HepG2 (cell line): Measurements from ENCODE around the gene SGMS1. TPM values are rescaled to one million over a fixed set of nuclear protein-coding genes. Genes with fewer than 3 reads are reported as not detected.

ENCODE experiments used
- DZIP1 ChIP-seq: sonication (generic); formaldehyde crosslinking; IDR thresholded peaks from 2 replicates; pipeline ENCODE4 v1.5.0; 2020; ENCODE audit warnings: mild to moderate bottlenecking, missing genetic modification reagents
- HNF1B ChIP-seq: sonication (generic); formaldehyde crosslinking; IDR thresholded peaks from 2 replicates; pipeline ENCODE4 v1.5.1; 2020; ENCODE audit warnings: mild to moderate bottlenecking, moderate library complexity, missing genetic modification reagents
- PATZ1 ChIP-seq: sonication (generic); formaldehyde crosslinking; IDR thresholded peaks from 2 replicates; pipeline ENCODE4 v1.4.0; 2020; ENCODE audit warnings: missing genetic modification reagents
- POLR2A ChIP-seq, 2 experiments: IDR thresholded peaks; 2 replicates each; pipeline ENCODE4 v1.6.1; 2011; ENCODE audit warnings: low read depth in 2 of 2, low read length in 2 of 2, mild to moderate bottlenecking in 1 of 2, moderate library complexity in 1 of 2; ENCODE audit not compliant: insufficient read depth in 1 of 2
- PRDM15 ChIP-seq: sonication (generic); formaldehyde crosslinking; IDR thresholded peaks from 2 replicates; pipeline ENCODE4 v1.4.0; 2020; ENCODE audit warnings: missing genetic modification reagents
- ZBTB44 ChIP-seq: sonication (generic); formaldehyde crosslinking; IDR thresholded peaks from 2 replicates; pipeline ENCODE4 v1.4.0; 2020; ENCODE audit warnings: missing genetic modification reagents
- ZNF205 ChIP-seq: IDR thresholded peaks from 2 replicates; pipeline ENCODE4 v1.6.1; 2018; ENCODE audit warnings: missing biosample characterization, missing genetic modification reagents
- ZNF235 ChIP-seq: sonication (generic); formaldehyde crosslinking; IDR thresholded peaks from 2 replicates; pipeline ENCODE4 v1.8.1; 2023; ENCODE audit warnings: mild to moderate bottlenecking, missing genetic modification reagents, borderline replicate concordance
- ZNF503 ChIP-seq: sonication (generic); formaldehyde crosslinking; IDR thresholded peaks from 2 replicates; pipeline ENCODE4 v1.4.0; 2020; ENCODE audit warnings: missing genetic modification reagents
- ZNF605 ChIP-seq: sonication (generic); formaldehyde crosslinking; IDR thresholded peaks from 2 replicates; pipeline ENCODE4 v1.8.0; 2022; ENCODE audit warnings: mild to moderate bottlenecking, missing genetic modification reagents
- polyA plus RNA-seq, 8 experiments: library from polyadenylated mRNA; depleted of rRNA in 3 of 8; stranded (reverse) in 7 of 8; unstranded in 1 of 8; fragments of >200 nt; fragmentation: Illumina TruSeq in 4 of 8; extraction: Trizol in 4 of 8; gene quantifications; 2 replicates each; pipeline versions ENCODE4 v1.2.1 to v1.2.3, GENCODE V29; 2011 to 2016; ENCODE audit warnings: low read depth in 4 of 8, missing spikeins in 1 of 8, mixed read lengths in 1 of 8; ENCODE audit not compliant: insufficient read depth in 1 of 8
- total RNA-seq, 5 experiments: library from RNA; depleted of rRNA; stranded (reverse); fragments of >200 nt; fragmentation: Illumina TruSeq; extraction: Trizol; gene quantifications; 2 replicates each; pipeline ENCODE4 v1.2.3, GENCODE V29; 2016; ENCODE audit warnings: low read depth in 1 of 5
- TF ChIP-seq, protein P1 (sequence below): sonication (generic); formaldehyde crosslinking; IDR thresholded peaks from 2 replicates; pipeline ENCODE4 v1.4.0; 2020; ENCODE audit warnings: mild to moderate bottlenecking, missing genetic modification reagents

SGMS1 gene
- total and polyA plus RNA-seq, 2 of the 13 experiments (the other 11 are each of a cell fraction or from before 2014, with no cell fraction given): 6.5 to 15.1 TPM

- TF ChIP-seq ZNF503 (CRISPR knock-in tag): no peak
- TF ChIP-seq PATZ1 (CRISPR knock-in tag): no peak
- TF ChIP-seq POLR2A (IDR thresholded peaks at IDR 0.05; ENCODE audit: insufficient read depth in 1 of 2, low read depth in 2 of 2, low read length in 2 of 2): no peak
- no peak for TF ChIP-seq ZBTB44 (CRISPR knock-in tag)
- TF ChIP-seq DZIP1: no peak
- TF ChIP-seq ZNF235 (CRISPR knock-in tag): 0 out of 2 replicates have a peak, but pooled peaks have one; percentile 41
- TF ChIP-seq HNF1B (CRISPR knock-in tag): 0 out of 2 replicates have a peak, but pooled peaks have one; percentile 6
- no peak for TF ChIP-seq ZNF605 (CRISPR knock-in tag)
- TF ChIP-seq PRDM15 (CRISPR knock-in tag): no peak
- TF ChIP-seq, protein P1, sequence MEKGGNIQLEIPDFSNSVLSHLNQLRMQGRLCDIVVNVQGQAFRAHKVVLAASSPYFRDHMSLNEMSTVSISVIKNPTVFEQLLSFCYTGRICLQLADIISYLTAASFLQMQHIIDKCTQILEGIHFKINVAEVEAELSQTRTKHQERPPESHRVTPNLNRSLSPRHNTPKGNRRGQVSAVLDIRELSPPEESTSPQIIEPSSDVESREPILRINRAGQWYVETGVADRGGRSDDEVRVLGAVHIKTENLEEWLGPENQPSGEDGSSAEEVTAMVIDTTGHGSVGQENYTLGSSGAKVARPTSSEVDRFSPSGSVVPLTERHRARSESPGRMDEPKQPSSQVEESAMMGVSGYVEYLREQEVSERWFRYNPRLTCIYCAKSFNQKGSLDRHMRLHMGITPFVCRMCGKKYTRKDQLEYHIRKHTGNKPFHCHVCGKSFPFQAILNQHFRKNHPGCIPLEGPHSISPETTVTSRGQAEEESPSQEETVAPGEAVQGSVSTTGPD (CRISPR knock-in tag): no peak
- 0 out of 2 replicates have a peak, but pooled peaks have one; percentile 31 for TF ChIP-seq ZNF205 (CRISPR knock-in tag)
These were observed 1.6 kb downstream of the SGMS1 start (continued) for GRCh38 chr10:50621968-50622705.
